GM12873 (cell line): Measurements from ENCODE around the gene TBXA2R.

Experiments
- CTCF ChIP-seq: IDR thresholded peaks from 2 replicates; pipeline ENCODE4 v1.5.1; 2012; ENCODE audit warnings: low read depth, mild to moderate bottlenecking, moderate library complexity, low read length, control low read depth; ENCODE audit not compliant: insufficient read depth; ENCODE audit errors: missing control alignments

The TBXA2R gene

GRCh38 chr19:3614858-3615505 lies 8.3 kb upstream of the TBXA2R start:
- no peak for TF ChIP-seq CTCF

GRCh38 chr19:3613818-3614661 lies 7.4 kb upstream of the TBXA2R start:
- TF ChIP-seq CTCF: no peak

GRCh38 chr19:3612901-3613741 lies 6.4 kb upstream of the TBXA2R start:
- no peak for TF ChIP-seq CTCF

GRCh38 chr19:3612330-3612729 lies 5.7 kb upstream of the TBXA2R start:
- no peak for TF ChIP-seq CTCF

GRCh38 chr19:3611841-3612240 lies 5.2 kb upstream of the TBXA2R start:
- no peak for TF ChIP-seq CTCF

- TF ChIP-seq CTCF: no peak
Measured at GRCh38 chr19:3610745-3611717, 4.4 kb upstream of the TBXA2R start.
